Measurements from ENCODE around the gene UPK2. TPM values are rescaled to one million over a fixed set of nuclear protein-coding genes. Genes with fewer than 3 reads are reported as not detected.
"Not testable (repeated sequence)": the region's sequence is repeated elsewhere in the genome, so short reads cannot be mapped to it uniquely, and the experiment has no call there.

UPK2 gene
- total and polyA plus RNA-seq, 5 donors: not detected

- Histone ChIP-seq H3K27ac (ENCODE audit: low read length) (no peak overlapping the region), H3K9me3 (ENCODE audit: control insufficient read depth, low read length) (no peaks in the 10 kb centered on the region), H3K4me3 (ENCODE audit: low read length) (no peak overlapping the region), H3K27me3 (ENCODE audit: control insufficient read depth, insufficient read depth) (no peaks in the 10 kb centered on the region), H3K4me1 (ENCODE audit: control insufficient read depth, insufficient read depth, low read length) (no peaks in the 10 kb centered on the region)
- WGBS: 98% methylated on average over 2 of the region's 2 CpGs
- ATAC-seq: no peak
- DNase-seq: no peak
- intact Hi-C loops (cut with DNase I): no loop called here
Observed at GRCh38 chr11:118973985-118974384, 17.9 kb downstream of the UPK2 start.

GRCh38 chr11:118975771-118976709, 19.9 kb downstream of the UPK2 start:
- H3K27ac ChIP-seq (ENCODE audit: low read length): no peak overlapping the region
- no peak for ATAC-seq
- DNase-seq: no peak
- H3K9me3 ChIP-seq (ENCODE audit: control insufficient read depth, low read length): no peaks in the 10 kb centered on the region
- intact Hi-C loops (cut with DNase I): no loop called here
- no peaks in the 10 kb centered on the region for H3K27me3 ChIP-seq (ENCODE audit: control insufficient read depth, insufficient read depth)
- peaks cover 1% of the 10 kb centered on the region for H3K4me1 ChIP-seq (ENCODE audit: control insufficient read depth, insufficient read depth, low read length)
- WGBS: 81% methylated on average over 15 of the region's 15 CpGs
- no peak overlapping the region for H3K4me3 ChIP-seq (ENCODE audit: low read length)

- no peak overlapping the region for H3K27ac ChIP-seq (ENCODE audit: low read length)
- DNase-seq (no peak), ATAC-seq (peak in 1 of 2 donors; percentile 17)
- H3K9me3 ChIP-seq (ENCODE audit: control insufficient read depth, low read length): no peaks in the 10 kb centered on the region
- no peak overlapping the region for H3K4me3 ChIP-seq (ENCODE audit: low read length)
- H3K4me1 ChIP-seq (ENCODE audit: control insufficient read depth, insufficient read depth, low read length): peaks cover 1% of the 10 kb centered on the region
- no peaks in the 10 kb centered on the region for H3K27me3 ChIP-seq (ENCODE audit: control insufficient read depth, insufficient read depth)
- intact Hi-C loops (cut with DNase I): no loop called here
- WGBS: 49% methylated on average over 9 of the region's 9 CpGs
Observed at GRCh38 chr11:118979434-118979833, 23.3 kb downstream of the UPK2 start.

- Histone ChIP-seq H3K9me3 (ENCODE audit: control insufficient read depth, low read length) (no peaks in the 10 kb centered on the region), H3K27ac (ENCODE audit: low read length) (no peak overlapping the region), H3K4me3 (ENCODE audit: low read length) (no peak overlapping the region), H3K27me3 (ENCODE audit: control insufficient read depth, insufficient read depth) (no peaks in the 10 kb centered on the region), H3K4me1 (ENCODE audit: control insufficient read depth, insufficient read depth, low read length) (peaks cover 1% of the 10 kb centered on the region)
- DNase-seq (peak; percentile 56 to 83 (median 83)), ATAC-seq (peak; percentile 79 to 82)
- intact Hi-C loops (cut with DNase I): no loop called here
- 11% methylated on average over 21 of the region's 21 CpGs for WGBS
Observed at GRCh38 chr11:118980191-118980881, 24.2 kb downstream of the UPK2 start.

GRCh38 chr11:118984337-118984736, 28.2 kb downstream of the UPK2 start:
- H3K4me1 ChIP-seq (ENCODE audit: control insufficient read depth, insufficient read depth, low read length); ATAC-seq; H3K27ac ChIP-seq (ENCODE audit: low read length); H3K4me3 ChIP-seq (ENCODE audit: low read length); H3K9me3 ChIP-seq (ENCODE audit: control insufficient read depth, low read length); DNase-seq; H3K27me3 ChIP-seq (ENCODE audit: control insufficient read depth, insufficient read depth); intact Hi-C loops (cut with DNase I): not testable (repeated sequence)
- 69% methylated on average over 8 of the region's 8 CpGs for WGBS

- WGBS: 79% methylated on average over 2 of the region's 2 CpGs
- intact Hi-C loops (cut with DNase I): no loop called here
- Histone ChIP-seq H3K4me1 (ENCODE audit: control insufficient read depth, insufficient read depth, low read length) (peaks cover 1% of the 10 kb centered on the region), H3K27ac (ENCODE audit: low read length) (no peak overlapping the region), H3K27me3 (ENCODE audit: control insufficient read depth, insufficient read depth) (no peaks in the 10 kb centered on the region), H3K9me3 (ENCODE audit: control insufficient read depth, low read length) (no peaks in the 10 kb centered on the region), H3K4me3 (ENCODE audit: low read length) (no peak overlapping the region)
- no peak for ATAC-seq
- no peak for DNase-seq
Observed at GRCh38 chr11:118984825-118985224, 28.7 kb downstream of the UPK2 start.

GRCh38 chr11:118988280-118988679, 32.2 kb downstream of the UPK2 start:
- no peaks in the 10 kb centered on the region for H3K9me3 ChIP-seq (ENCODE audit: control insufficient read depth, low read length)
- no peak overlapping the region for H3K4me3 ChIP-seq (ENCODE audit: low read length)
- H3K4me1 ChIP-seq (ENCODE audit: control insufficient read depth, insufficient read depth, low read length): no peaks in the 10 kb centered on the region
- H3K27ac ChIP-seq (ENCODE audit: low read length): no peak overlapping the region
- intact Hi-C loops (cut with DNase I): no loop called here
- ATAC-seq (no peak), DNase-seq (no peak)
- whole genome bisulfite sequencing: 92% methylated on average over 5 of the region's 5 CpGs
- no peaks in the 10 kb centered on the region for H3K27me3 ChIP-seq (ENCODE audit: control insufficient read depth, insufficient read depth)

- H3K9me3 ChIP-seq (ENCODE audit: control insufficient read depth, low read length); H3K4me1 ChIP-seq (ENCODE audit: control insufficient read depth, insufficient read depth, low read length); H3K27me3 ChIP-seq (ENCODE audit: control insufficient read depth, insufficient read depth); H3K4me3 ChIP-seq (ENCODE audit: low read length); intact Hi-C loops (cut with DNase I); H3K27ac ChIP-seq (ENCODE audit: low read length); ATAC-seq: not testable (repeated sequence)
- WGBS: 95% methylated on average over 41 of the region's 44 CpGs
- DNase-seq: peak in 1 of 3 donors; percentile 50
Observed at GRCh38 chr11:118991486-118992038, 35.5 kb downstream of the UPK2 start.

- DNase-seq (peak in 1 of 3 donors; percentile 62), ATAC-seq (peak; percentile 19 to 40)
- H3K9me3 ChIP-seq (ENCODE audit: control insufficient read depth, low read length): no peaks in the 10 kb centered on the region
- H3K4me1 ChIP-seq (ENCODE audit: control insufficient read depth, insufficient read depth, low read length): no peaks in the 10 kb centered on the region
- peak overlapping the region; percentile 83 for H3K4me3 ChIP-seq (ENCODE audit: low read length)
- WGBS: 13% methylated on average over 22 of the region's 22 CpGs
- intact Hi-C loops (cut with DNase I): no loop called here
- H3K27me3 ChIP-seq (ENCODE audit: control insufficient read depth, insufficient read depth): no peaks in the 10 kb centered on the region
- peak overlapping the region; percentile 70 for H3K27ac ChIP-seq (ENCODE audit: low read length)
Observed at GRCh38 chr11:118996926-118997626, 41.0 kb downstream of the UPK2 start.

- H3K9me3 ChIP-seq (ENCODE audit: control insufficient read depth, low read length): no peaks in the 10 kb centered on the region
- ATAC-seq: peak; percentile 99 to 100
- peak within 1 kb of the TSS; percentile 90 for H3K27ac ChIP-seq (ENCODE audit: low read length)
- no peaks in the 10 kb centered on the region for H3K4me1 ChIP-seq (ENCODE audit: control insufficient read depth, insufficient read depth, low read length)
- WGBS: under 1% methylated on average over 54 of the region's 54 CpGs
- peak; percentile 96 to 99 (median 98) for DNase-seq
- H3K4me3 ChIP-seq (ENCODE audit: low read length): peak within 1 kb of the TSS; percentile 83
- intact Hi-C loops (cut with DNase I): no loop called here
- no peaks in the 10 kb centered on the region for H3K27me3 ChIP-seq (ENCODE audit: control insufficient read depth, insufficient read depth)
Observed at GRCh38 chr11:118997627-118998387, 41.7 kb downstream of the UPK2 start, which contains the start of gene CENATAC. Gene CENATAC, plus strand, starts transcription at chr11:118998138. Its CDS starts 60 bp downstream, at chr11:118998198.

All from right cardiac atrium (tissue), 5 donors.